ENCODE data around the gene CCDC92.

Gene CCDC92

DNA sequence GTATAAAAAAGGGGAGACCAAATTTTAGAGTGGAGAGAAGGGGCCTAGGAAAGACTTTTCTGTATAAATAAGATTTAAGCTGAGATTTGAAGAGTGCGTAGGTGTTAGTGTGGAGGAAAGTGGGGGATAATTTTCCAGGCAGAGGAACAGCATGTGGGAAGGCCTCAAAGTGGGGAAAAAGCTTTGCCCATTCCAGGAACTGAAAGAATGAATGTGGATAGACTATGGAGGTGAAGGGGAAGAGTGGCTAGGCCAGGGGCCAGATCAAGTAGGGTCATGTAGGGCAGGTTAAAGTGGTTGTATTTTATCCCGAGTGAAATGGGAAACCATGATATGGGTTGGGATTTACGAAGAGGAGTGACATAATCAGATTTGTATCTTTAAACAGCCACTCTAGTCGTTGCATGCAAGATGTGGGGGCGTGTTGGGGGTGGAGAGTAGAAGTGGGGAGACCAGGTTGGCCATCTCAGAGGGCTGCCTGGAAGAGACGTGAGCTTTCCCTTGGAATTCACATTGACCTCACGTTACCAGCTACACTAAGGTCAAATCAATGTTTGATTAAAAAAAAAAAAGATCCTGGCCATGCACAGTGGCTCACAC lies 3.7 kb upstream of the CCDC92 start:
- no peak for DNase-seq (ENCODE audit: low read depth, low spot score)

GRCh38 chr12:123973552-123974341 lies 1.1 kb upstream of the CCDC92 start:
- DNase-seq (ENCODE audit: low read depth, low spot score), result no peak

DNA sequence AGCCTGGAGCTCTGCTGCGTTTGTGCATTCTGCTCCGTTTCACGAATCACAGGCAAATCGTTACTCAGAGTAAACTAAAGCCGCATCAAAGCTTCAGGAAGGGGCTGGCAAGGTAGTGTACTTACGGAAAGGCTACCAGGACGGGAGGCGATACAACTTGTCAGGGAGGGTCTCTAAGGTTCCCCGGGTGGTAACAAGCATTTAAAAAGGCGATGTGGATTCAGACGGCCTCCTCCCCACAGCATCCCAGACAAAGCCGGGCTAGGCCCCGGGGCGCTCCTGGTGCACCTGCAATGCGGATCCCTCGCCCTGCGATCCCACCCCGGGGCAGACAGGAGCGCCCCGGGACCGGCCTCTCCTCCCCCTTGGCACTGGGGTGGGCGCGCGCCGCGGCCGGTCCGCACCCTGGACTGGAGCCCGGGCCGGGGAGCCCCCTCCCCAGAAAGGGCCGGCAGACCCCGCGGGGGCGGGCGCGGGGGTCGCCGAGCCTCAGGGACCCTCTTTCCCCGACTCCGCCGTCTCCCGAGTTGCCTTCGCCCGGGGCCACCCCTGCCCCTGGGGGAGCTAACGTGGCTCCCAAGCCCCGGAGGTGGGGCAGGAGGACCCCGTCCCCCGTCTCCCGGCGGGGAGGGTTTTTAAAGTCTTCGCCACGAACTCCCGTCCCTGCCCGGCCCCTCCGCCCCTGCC lies 718 bp downstream of the CCDC92 start:
- DNase-seq (ENCODE audit: low read depth, low spot score), result no peak

GRCh38 chr12:123971449-123971769 lies 1.2 kb downstream of the CCDC92 start:
- no peak for DNase-seq (ENCODE audit: low read depth, low spot score)

- no peak for DNase-seq (ENCODE audit: low read depth, low spot score)
Observed at GRCh38 chr12:123967121-123967586, 5.5 kb downstream of the CCDC92 start.

DNA sequence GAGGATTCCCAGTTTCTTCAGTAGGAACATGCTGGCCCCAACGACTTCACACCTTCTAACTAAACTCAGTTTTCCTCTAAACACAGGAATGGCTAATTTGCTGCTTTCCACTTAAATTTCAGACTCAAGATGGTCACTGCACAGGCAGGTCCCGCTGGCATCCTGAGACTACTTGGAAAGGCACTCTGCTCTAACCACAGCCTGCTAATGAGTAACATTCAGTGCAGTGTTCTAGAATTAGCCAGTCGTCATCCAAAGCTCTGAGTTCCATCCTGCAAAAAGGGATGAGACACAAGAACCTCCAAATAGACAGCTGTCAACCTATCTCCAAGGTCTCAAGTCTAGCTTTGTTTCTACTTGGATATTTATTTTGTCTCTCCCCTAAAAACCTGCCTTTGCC lies 6.0 kb downstream of the CCDC92 start:
- no peak for DNase-seq (ENCODE audit: low read depth, low spot score)

- no peak for DNase-seq (ENCODE audit: low read depth, low spot score)
Observed at GRCh38 chr12:123965382-123965781, 7.2 kb downstream of the CCDC92 start.

DNA sequence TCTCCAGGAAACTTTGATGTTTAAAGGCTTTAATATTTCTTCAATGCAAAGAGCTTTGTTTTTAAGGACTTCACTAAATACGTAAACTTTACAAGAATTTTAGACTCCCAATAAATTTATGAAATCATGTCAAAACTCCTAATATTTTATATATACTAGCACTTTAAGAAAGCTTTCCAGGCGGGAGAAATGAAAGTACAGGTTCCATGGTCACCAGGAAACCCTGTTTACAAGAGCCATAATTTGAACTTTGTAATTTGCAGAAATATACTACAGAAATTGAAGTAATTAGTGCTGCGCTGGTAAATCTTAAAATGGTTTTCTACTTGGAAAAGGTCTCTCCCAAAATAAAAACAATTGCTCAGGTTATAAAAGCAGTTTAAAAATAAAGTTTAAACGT lies 8.8 kb downstream of the CCDC92 start:
- no peak for DNase-seq (ENCODE audit: low read depth, low spot score)

DNA sequence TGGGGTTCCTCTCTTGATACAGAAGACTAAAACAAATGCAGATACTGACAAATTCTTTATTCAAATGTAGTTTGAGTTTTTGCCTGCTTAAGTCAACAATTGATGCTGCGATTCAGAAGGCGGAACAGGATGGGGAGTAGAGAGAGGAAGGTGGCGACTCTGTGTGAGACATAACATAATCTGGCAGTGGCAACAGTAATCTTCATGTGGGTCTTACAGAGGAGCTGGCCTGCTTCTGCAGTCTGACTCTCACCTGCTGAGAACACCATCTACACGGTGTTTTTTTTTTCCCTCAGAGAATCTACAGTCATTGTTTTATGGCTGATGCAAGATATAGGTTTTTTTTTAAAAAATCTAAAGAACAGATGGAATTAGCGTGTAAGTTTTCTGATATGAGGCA lies 10.1 kb downstream of the CCDC92 start:
- DNase-seq (ENCODE audit: low read depth, low spot score), result no peak

DNA sequence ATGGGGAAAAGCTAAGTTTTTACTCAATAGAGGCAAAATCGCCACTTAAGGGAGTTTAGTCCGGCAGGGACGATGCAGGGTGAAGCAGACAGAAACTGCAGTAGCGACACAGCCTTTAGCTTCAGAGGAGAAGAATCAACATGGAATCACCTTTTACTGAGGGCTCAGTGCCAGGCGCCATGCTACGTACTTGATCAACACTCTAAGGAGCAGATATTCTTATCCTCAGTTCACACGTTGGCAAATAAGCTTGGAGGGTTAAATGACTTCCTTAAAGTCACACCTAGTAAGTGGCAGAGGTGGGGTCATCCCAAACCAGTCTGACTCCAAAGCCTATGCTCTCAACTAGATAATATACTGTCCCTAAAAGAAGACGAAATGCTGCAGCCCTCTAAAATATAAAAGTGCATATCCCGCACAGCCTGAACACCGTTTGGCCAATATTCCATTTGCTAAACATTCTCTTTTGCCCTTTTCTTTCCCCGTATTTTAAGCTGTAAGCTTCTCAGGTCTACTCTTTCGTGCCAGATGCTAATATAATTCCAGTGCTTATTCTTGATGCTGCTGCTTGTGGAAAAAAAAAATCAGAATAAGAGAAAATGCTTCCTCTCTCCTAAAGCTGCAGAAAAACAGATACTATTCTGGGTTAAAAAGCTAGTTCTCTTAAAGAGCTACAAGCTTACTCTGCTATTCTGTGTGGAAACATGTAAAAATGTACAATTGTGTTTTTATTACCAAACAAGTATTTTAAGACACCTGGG lies 10.9 kb downstream of the CCDC92 start:
- no peak for DNase-seq (ENCODE audit: low read depth, low spot score)

GRCh38 chr12:123960856-123961255 lies 11.8 kb downstream of the CCDC92 start:
- no peak for DNase-seq (ENCODE audit: low read depth, low spot score)

- DNase-seq (ENCODE audit: low read depth, low spot score), result no peak
Observed at GRCh38 chr12:123960029-123960735, 12.4 kb downstream of the CCDC92 start.

- no peak for DNase-seq (ENCODE audit: low read depth, low spot score)
Observed at GRCh38 chr12:123958876-123959275, 13.8 kb downstream of the CCDC92 start.

DNA sequence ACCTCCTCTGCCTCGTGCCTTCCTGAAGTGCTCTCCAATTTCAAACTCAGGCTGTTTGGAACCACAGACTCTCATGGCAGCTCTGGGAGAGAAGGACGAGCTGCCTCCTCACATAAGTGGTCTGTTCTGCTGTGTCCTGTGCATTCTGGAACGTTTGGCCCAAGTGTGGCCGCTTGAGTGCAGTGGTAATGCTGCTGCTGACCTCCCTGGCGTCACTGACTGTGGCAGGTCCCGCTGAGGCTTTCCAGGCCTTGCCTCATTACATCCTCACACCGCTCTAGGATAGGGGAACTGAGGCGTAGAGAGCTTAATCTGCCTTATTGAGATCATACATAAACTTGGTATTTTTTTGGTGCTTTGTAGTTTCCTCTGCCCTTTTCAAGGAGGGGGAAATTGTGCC lies 14.2 kb downstream of the CCDC92 start:
- no peak for DNase-seq (ENCODE audit: low read depth, low spot score)

DNA sequence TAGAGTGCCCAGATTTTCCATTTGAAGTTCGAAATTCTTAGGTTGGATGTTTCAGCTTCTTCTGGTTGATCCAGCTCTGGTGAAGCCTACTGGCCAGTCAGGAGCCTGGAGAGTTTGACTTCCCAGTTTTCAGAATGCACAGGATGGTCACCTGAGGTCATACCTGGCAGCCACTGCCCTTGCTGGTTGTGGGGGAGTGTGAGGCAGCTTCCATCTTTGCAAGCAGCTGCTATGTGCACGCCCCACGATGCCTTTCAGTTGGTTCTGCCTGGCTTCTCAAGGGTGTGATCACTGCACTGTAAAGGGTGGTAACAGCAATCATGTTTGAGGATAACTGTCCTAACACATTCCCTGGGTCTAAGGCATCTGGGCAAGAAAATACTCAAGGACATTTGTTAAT lies 15.4 kb downstream of the CCDC92 start:
- DNase-seq (ENCODE audit: low read depth, low spot score), result no peak

DNA sequence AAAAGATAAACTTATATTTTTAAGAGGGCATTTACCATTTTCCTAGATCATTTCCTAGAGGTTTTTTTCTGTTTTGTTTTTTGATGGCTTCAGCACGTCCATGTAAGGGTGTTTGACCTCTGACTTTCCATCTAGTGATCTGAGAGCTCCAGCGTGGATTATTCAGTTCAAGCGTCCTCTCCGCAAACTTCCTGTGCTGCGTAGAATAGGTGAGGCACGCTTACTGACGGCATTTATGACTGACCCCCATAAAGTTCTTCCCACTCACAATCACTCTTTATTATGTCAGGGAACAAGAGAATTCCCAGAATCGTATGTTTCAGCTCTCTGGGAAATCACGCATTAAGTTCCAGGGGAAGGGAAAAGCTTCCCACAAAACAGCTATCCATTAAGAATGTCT lies 16.4 kb downstream of the CCDC92 start:
- no peak for DNase-seq (ENCODE audit: low read depth, low spot score)

GRCh38 chr12:123954647-123955350 lies 17.8 kb downstream of the CCDC92 start:
- DNase-seq (ENCODE audit: low read depth, low spot score), result no peak

DNA sequence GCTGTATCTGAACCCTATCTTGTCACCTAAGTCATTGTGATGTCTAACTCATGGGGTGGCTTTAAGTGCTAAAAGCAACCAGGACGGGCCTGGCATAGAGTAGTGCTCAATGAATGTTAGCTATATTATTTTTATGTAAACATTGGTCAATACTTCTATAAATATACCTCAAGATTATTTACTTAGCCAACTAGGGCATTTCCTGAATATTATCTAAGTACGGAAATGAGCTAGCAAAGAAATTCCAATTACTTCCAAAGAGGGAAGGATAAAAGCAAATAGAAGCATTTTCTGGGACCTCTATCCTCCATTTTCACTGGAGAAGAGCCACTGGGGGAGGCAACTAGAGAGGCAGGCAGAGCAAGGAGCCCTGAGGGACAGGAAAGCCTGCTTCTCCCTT lies 20.6 kb downstream of the CCDC92 start:
- no peak for DNase-seq (ENCODE audit: low read depth, low spot score)

GRCh38 chr12:123951467-123951866 lies 21.2 kb downstream of the CCDC92 start:
- no peak for DNase-seq (ENCODE audit: low read depth, low spot score)

- DNase-seq (ENCODE audit: low read depth, low spot score), result no peak
Observed at GRCh38 chr12:123950476-123951349, 21.9 kb downstream of the CCDC92 start.

Measured in activated naive CD8-positive, alpha-beta T cell treated with anti-CD3 and anti-CD28 coated beads, Interleukin-2, amount 50 U/mL, for 16 hours (primary cell).